HepG2 (cell line): ENCODE measurements around the gene NCAPD2.

ENCODE experiments used
- DNMT1 ChIP-seq: sonication (generic); formaldehyde crosslinking; IDR thresholded peaks from 2 replicates; pipeline ENCODE4 v1.5.1; 2020; ENCODE audit warnings: mild to moderate bottlenecking, missing genetic modification reagents
- EHMT2 ChIP-seq: fragments of 200-600 bp; sonication (generic); IDR thresholded peaks from 2 replicates; pipeline ENCODE4 v1.7.0; 2017; ENCODE audit warnings: antibody characterized with exemption, low read depth, low read length, borderline replicate concordance
- RFX5 ChIP-seq: IDR thresholded peaks from 2 replicates; pipeline ENCODE4 v1.6.1; 2011; ENCODE audit warnings: low read depth, low read length, improper control_type of control experiment
- YEATS2 ChIP-seq: sonication (generic); formaldehyde crosslinking; IDR thresholded peaks from 2 replicates; pipeline ENCODE4 v1.4.0; 2020; ENCODE audit warnings: missing genetic modification reagents, borderline replicate concordance
- ZNF274 ChIP-seq: sonication (generic); formaldehyde crosslinking; IDR thresholded peaks from 2 replicates; pipeline ENCODE4 v1.5.1; 2020; ENCODE audit warnings: mild to moderate bottlenecking, missing genetic modification reagents
- ZNF598 ChIP-seq: sonication (generic); formaldehyde crosslinking; IDR thresholded peaks from 2 replicates; pipeline ENCODE4 v1.5.1; 2020; ENCODE audit warnings: mild to moderate bottlenecking, missing genetic modification reagents, borderline replicate concordance
- TF ChIP-seq, protein P1 (sequence below): IDR thresholded peaks from 2 replicates; pipeline ENCODE4 v1.6.1; 2012; ENCODE audit warnings: low read depth, low read length, improper control_type of control experiment
- TF ChIP-seq, protein P2 (sequence below): sonication (generic); formaldehyde crosslinking; IDR thresholded peaks from 2 replicates; pipeline ENCODE4 v1.5.0; 2020; ENCODE audit warnings: mild to moderate bottlenecking, missing genetic modification reagents

DNA sequence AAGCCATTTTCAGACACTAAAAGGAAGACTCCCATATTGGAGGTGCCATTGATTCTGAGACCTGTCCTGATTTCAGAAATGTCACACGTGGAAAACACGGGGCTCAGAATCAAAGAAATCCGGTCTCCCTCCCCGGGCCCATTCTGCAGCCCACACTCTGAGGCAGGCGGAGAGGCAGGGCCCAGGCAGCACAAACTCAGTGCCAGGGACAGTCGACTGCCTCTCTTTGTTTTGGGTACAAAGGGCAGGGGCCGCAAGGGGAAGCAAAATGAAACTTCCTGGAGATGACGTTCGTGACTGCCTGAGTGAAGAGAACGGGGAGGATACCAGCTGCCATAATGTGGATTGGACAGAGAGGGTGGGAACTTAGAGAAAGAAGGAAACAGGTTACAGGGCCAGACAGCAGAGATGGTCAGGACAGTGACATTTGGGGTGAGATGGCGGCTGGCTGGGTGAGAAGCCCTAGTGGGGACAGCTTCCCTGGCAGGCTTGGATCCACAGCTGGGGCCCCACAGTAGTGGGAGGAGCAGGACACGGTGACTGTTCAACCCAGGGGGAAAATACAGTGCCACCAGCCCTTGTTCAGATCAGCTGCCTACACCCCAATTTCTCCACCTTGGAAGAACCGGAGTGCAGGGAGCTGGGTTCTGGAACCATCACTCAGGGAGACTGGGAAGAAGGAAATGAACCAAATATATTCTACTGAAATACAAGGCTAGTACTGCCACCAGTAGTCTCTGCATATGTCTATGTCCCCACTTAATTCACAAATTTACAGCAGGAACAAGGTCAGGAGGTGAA lies 48.5 kb downstream of the NCAPD2 start:
- TF ChIP-seq EHMT2 = no peak
- no peak for TF ChIP-seq RFX5
- TF ChIP-seq ZNF274 (CRISPR knock-in tag) = peak; percentile 70
- TF ChIP-seq, protein P1, sequence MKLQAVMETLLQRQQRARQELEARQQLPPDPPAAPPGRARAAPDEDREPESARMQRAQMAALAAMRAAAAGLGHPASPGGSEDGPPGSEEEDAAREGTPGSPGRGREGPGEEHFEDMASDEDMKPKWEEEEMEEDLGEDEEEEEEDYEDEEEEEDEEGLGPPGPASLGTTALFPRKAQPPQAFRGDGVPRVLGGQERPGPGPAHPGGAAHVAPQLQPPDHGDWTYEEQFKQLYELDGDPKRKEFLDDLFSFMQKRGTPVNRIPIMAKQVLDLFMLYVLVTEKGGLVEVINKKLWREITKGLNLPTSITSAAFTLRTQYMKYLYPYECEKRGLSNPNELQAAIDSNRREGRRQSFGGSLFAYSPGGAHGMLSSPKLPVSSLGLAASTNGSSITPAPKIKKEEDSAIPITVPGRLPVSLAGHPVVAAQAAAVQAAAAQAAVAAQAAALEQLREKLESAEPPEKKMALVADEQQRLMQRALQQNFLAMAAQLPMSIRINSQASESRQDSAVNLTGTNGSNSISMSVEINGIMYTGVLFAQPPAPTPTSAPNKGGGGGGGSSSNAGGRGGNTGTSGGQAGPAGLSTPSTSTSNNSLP = no peak
- TF ChIP-seq, protein P2, sequence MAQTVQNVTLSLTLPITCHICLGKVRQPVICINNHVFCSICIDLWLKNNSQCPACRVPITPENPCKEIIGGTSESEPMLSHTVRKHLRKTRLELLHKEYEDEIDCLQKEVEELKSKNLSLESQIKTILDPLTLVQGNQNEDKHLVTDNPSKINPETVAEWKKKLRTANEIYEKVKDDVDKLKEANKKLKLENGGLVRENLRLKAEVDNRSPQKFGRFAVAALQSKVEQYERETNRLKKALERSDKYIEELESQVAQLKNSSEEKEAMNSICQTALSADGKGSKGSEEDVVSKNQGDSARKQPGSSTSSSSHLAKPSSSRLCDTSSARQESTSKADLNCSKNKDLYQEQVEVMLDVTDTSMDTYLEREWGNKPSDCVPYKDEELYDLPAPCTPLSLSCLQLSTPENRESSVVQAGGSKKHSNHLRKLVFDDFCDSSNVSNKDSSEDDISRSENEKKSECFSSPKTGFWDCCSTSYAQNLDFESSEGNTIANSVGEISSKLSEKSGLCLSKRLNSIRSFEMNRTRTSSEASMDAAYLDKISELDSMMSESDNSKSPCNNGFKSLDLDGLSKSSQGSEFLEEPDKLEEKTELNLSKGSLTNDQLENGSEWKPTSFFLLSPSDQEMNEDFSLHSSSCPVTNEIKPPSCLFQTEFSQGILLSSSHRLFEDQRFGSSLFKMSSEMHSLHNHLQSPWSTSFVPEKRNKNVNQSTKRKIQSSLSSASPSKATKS (CRISPR knock-in tag) = no peak
- TF ChIP-seq ZNF598 = peak; percentile 75
- TF ChIP-seq DNMT1 (CRISPR knock-in tag) = no peak
- TF ChIP-seq YEATS2 (CRISPR knock-in tag) = peak; percentile 75; the same call in 1 of the 2 replicates
